ENCODE measurements around the gene RPL36. TPM values are rescaled to one million over a fixed set of nuclear protein-coding genes. Genes with fewer than 3 reads are reported as not detected.

Gene RPL36
- total and polyA plus RNA-seq, 8 donors, result 606 to 1,150 (median 818) TPM

DNA sequence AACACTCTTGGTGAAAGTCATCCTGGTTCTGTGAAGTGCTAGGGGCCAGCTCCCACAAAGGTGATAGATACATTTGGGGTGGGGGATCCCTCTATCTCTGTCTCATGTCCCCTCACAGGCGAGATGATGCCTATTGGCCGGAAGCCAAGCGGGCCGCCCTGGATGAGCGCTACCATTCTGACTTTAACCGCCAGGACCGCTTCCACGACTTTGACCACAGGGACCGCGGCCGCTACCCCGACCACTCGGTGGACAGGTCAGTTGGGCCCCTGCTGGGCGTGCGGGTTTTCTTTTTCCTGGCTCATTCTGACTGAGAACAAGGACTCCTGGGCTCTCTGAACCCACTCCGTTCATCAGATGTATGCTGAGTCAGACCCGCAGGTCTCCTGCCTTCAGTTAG, 26.2 kb upstream of the RPL36 start:
- ATAC-seq (no peak), DNase-seq (peak in 1 of 4 donors; percentile 28)
- intact Hi-C loops (cut with DNase I), result no loop called here
- Histone ChIP-seq H3K4me3 (no peak overlapping the region), H3K9me3 (no peaks in the 10 kb centered on the region), H3K27me3 (no peaks in the 10 kb centered on the region), H3K27ac (no peak overlapping the region), H3K36me3 (peaks cover 0 to 100% of the 10 kb centered on the region in 2 donors), H3K4me1 (no peaks in the 10 kb centered on the region)
- TF ChIP-seq, protein P1, sequence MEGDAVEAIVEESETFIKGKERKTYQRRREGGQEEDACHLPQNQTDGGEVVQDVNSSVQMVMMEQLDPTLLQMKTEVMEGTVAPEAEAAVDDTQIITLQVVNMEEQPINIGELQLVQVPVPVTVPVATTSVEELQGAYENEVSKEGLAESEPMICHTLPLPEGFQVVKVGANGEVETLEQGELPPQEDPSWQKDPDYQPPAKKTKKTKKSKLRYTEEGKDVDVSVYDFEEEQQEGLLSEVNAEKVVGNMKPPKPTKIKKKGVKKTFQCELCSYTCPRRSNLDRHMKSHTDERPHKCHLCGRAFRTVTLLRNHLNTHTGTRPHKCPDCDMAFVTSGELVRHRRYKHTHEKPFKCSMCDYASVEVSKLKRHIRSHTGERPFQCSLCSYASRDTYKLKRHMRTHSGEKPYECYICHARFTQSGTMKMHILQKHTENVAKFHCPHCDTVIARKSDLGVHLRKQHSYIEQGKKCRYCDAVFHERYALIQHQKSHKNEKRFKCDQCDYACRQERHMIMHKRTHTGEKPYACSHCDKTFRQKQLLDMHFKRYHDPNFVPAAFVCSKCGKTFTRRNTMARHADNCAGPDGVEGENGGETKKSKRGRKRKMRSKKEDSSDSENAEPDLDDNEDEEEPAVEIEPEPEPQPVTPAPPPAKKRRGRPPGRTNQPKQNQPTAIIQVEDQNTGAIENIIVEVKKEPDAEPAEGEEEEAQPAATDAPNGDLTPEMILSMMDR (IDR thresholded peaks at IDR 0.05), result no peak

DNA sequence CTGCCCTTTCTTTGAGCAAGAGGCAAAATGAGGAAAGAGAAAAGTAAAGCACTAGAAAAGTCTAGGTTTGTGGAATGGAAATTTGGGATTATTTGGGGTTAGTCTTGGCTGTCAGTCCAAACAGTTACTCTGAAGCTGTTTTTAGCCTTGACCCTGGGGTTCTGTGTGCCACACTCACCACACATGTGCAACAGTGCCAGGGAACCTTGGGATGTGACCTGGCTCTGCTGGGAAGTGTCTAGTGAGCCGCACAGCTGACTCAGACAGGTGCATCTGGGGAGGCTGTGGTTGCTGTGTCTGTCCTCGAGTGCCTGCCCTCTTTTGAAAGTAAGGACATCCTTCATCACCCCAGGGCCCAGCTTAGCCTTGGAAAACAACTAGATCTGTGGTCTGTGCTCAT, 25.6 kb upstream of the RPL36 start:
- Histone ChIP-seq H3K9me3 (no peaks in the 10 kb centered on the region), H3K27me3 (no peaks in the 10 kb centered on the region), H3K27ac (no peak overlapping the region), H3K4me3 (no peak overlapping the region), H3K4me1 (no peaks in the 10 kb centered on the region), H3K36me3 (peaks cover 0 to 100% of the 10 kb centered on the region in 2 donors)
- intact Hi-C loops (cut with DNase I), result no loop called here
- ATAC-seq (no peak), DNase-seq (no peak)
- TF ChIP-seq, protein P1 (IDR thresholded peaks at IDR 0.05), result no peak

DNA sequence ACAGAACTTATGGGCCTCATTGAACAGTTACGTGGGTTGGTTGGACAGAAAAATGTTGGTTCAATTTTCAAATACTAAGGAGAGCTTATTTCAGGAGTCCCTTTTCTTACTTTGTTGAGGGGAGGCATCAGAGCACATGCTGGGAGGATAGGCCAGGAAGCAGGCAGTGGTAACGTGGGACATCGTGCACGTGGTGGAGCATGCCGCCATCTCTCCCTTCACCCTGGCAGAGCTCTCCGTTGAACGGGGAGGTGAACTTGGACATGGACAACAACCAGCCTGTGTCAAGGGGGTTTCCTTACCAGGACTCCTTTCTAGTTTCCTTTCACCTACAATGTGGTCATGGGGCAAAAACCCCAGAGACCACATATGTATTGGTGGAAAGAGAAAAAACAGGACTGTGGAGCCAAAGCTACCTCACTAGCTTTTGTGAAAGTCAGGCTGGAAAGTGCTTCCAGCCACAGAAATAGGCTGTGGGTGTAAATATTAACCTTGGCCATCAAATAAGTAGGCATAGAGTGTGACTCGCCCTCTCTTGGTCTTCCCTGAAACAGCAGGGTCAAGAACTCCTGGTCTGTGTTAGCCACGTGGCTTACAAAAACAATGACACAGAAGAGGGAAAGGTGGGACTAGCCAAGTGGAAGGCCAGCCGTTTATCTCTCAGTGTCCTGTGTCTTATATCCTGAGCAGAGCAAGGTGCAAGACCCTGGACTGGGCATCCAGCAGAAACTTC, 24.1 kb upstream of the RPL36 start:
- ATAC-seq, result peak; percentile 72
- TF ChIP-seq, protein P1 (IDR thresholded peaks at IDR 0.05), result no peak
- intact Hi-C loops (cut with DNase I), result no loop called here
- peaks cover 0 to 100% of the 10 kb centered on the region in 2 donors for H3K36me3 ChIP-seq
- no peaks in the 10 kb centered on the region for H3K4me1 ChIP-seq
- H3K9me3 ChIP-seq, result no peaks in the 10 kb centered on the region
- H3K4me3 ChIP-seq, result no peak overlapping the region
- no peaks in the 10 kb centered on the region for H3K27me3 ChIP-seq
- no peak overlapping the region for H3K27ac ChIP-seq
- no peak for DNase-seq

DNA sequence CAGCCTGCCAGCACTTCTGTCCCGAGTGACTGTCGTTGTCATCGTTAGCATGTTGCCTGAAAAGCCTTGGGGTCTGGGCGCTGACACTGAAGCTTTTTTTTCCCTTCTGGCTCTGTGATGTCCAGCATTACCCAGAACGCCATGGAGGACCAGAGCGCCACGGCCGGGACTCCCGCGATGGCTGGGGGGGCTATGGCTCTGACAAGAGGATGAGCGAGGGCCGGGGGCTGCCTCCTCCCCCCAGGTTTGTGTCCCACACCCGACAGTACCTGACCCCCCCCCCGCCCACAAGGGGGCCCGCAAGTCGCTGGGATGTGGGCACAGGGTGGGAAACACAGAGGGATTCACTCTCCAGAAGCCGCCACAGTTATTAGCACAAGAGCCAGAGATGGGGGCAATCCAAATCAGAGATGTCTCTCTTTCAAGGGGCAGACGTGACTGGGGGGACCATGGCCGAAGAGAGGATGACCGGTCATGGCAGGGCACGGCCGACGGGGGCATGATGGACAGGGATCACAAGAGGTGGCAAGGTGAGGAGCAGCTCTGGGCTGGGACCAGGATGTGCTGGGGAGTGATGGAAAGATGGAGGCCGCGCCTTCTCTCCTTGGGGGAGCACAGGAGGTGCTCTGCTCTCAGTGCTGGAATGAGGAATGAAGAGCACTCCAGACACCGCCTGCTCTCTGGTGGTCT, 23.0 kb upstream of the RPL36 start:
- no peak for ATAC-seq
- intact Hi-C loops (cut with DNase I), result no loop called here
- peaks cover 0 to 100% of the 10 kb centered on the region in 2 donors for H3K36me3 ChIP-seq
- TF ChIP-seq, protein P1 (IDR thresholded peaks at IDR 0.05), result no peak
- H3K4me1 ChIP-seq, result no peaks in the 10 kb centered on the region
- H3K27me3 ChIP-seq, result no peaks in the 10 kb centered on the region
- H3K27ac ChIP-seq, result no peak overlapping the region
- peak in 2 of 4 donors; percentile 9 to 72 for DNase-seq
- no peak overlapping the region for H3K4me3 ChIP-seq
- no peaks in the 10 kb centered on the region for H3K9me3 ChIP-seq

DNA sequence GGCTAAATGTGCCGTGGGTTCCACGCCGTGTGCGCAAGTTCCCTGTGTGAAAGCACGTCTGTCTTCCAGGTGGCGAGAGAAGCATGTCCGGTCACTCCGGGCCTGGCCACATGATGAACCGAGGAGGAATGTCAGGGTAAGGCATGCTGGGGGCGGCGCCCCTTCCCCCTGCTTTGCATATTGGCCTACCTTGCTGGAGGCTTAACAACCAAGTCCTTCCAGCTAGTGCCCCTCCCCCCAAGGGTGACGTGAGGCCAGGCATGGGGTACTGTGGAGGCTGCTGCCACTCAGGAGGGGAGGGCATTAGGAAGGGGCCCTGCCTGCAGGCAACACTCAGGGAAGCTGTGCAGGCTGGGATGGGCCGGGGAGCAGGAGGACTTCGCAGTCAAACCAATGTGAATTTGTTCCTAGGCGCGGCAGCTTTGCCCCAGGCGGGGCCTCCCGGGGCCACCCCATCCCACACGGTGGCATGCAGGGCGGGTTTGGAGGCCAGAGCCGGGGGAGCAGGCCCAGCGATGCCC, 22.3 kb upstream of the RPL36 start:
- Histone ChIP-seq H3K9me3 (no peaks in the 10 kb centered on the region), H3K4me1 (no peaks in the 10 kb centered on the region), H3K27ac (no peak overlapping the region), H3K36me3 (peaks cover 0 to 95% of the 10 kb centered on the region in 2 donors), H3K27me3 (no peaks in the 10 kb centered on the region), H3K4me3 (no peak overlapping the region)
- ATAC-seq, result no peak
- TF ChIP-seq, protein P1 (IDR thresholded peaks at IDR 0.05), result no peak
- intact Hi-C loops (cut with DNase I), result no loop called here
- DNase-seq, result peak in 1 of 4 donors; percentile 80

All from left lung (tissue), 10 donors.